RCC 7860 (cell line): Measurements from ENCODE around the gene CNGA3.
"Not testable (repeated sequence)": the region's sequence is repeated elsewhere in the genome, so short reads cannot be mapped to it uniquely, and the experiment has no call there.

Source experiments
- DNase-seq: peaks from one replicate; pipeline ENCODE4 v3.0.0-alpha.2; 2015; ENCODE audit warnings: low spot score
- FAIRE-seq: peaks from 2 replicates; lab custom pipeline; 2012; peaks lifted over from hg19 to GRCh38; lab: Jason Lieb, UNC

The CNGA3 gene

DNA sequence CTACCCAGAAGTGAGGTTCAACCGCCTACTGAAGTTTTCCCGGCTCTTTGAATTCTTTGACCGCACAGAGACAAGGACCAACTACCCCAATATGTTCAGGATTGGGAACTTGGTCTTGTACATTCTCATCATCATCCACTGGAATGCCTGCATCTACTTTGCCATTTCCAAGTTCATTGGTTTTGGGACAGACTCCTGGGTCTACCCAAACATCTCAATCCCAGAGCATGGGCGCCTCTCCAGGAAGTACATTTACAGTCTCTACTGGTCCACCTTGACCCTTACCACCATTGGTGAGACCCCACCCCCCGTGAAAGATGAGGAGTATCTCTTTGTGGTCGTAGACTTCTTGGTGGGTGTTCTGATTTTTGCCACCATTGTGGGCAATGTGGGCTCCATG is 49.7 kb downstream of the CNGA3 start:
- FAIRE-seq (no peak), DNase-seq (no peak)

DNA sequence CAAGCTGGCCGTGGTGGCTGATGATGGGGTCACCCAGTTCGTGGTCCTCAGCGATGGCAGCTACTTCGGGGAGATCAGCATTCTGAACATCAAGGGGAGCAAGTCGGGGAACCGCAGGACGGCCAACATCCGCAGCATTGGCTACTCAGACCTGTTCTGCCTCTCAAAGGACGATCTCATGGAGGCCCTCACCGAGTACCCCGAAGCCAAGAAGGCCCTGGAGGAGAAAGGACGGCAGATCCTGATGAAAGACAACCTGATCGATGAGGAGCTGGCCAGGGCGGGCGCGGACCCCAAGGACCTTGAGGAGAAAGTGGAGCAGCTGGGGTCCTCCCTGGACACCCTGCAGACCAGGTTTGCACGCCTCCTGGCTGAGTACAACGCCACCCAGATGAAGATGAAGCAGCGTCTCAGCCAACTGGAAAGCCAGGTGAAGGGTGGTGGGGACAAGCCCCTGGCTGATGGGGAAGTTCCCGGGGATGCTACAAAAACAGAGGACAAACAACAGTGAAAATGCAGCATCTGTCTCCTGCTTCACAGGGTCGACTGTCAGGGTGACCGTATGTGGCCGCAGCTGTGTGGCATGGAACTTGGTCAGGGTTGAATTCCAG is 50.6 kb downstream of the CNGA3 start:
- DNase-seq: no peak
- no peak for FAIRE-seq

DNA sequence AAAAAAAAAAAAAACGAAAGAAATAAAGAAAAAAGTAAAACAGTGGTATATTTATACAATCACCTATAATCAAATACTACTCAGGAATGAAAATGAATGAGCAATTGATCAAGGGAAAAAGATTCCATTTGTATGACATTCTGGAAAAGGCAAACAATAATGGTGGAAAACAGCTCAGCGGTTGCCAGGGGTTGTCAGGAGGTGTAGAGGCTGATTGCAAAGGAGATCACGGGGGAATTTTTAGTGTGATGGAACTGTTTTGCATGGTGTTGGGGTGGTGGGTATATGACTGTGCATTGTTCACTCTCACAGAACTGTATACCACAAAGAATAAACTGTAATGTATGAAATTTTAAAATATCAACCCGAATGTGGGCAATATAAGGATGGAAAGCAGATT is 52.9 kb downstream of the CNGA3 start:
- no peak for DNase-seq
- FAIRE-seq: no peak

GRCh38 chr2:98403878-98404277 is 57.6 kb downstream of the CNGA3 start:
- FAIRE-seq: no peak
- DNase-seq: no peak

- no peak for FAIRE-seq
- DNase-seq: no peak
Measured at GRCh38 chr2:98404556-98405250, 58.4 kb downstream of the CNGA3 start.

DNA sequence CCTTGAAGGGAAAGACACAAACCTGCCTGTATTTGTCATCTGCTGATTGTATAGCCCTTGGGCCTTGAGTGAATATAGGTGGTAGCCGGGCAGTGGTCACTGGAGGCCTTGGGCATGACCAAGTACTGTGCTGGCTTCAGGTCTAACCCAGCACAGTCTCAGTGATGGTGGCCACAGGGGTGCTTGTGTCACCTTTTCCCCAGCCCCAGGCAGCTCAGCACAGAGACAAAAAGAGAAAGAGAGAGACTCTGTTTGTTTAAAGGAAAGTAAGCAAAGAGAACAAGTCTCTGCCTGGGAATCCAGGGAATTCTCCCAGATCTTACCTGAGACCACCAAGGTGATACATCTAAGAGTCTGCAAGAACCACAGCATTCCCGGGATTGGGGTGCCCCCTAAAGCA is 59.0 kb downstream of the CNGA3 start:
- FAIRE-seq: no peak
- no peak for DNase-seq

- FAIRE-seq (no peak), DNase-seq (no peak)
Measured at GRCh38 chr2:98408155-98408554, 61.9 kb downstream of the CNGA3 start.

DNA sequence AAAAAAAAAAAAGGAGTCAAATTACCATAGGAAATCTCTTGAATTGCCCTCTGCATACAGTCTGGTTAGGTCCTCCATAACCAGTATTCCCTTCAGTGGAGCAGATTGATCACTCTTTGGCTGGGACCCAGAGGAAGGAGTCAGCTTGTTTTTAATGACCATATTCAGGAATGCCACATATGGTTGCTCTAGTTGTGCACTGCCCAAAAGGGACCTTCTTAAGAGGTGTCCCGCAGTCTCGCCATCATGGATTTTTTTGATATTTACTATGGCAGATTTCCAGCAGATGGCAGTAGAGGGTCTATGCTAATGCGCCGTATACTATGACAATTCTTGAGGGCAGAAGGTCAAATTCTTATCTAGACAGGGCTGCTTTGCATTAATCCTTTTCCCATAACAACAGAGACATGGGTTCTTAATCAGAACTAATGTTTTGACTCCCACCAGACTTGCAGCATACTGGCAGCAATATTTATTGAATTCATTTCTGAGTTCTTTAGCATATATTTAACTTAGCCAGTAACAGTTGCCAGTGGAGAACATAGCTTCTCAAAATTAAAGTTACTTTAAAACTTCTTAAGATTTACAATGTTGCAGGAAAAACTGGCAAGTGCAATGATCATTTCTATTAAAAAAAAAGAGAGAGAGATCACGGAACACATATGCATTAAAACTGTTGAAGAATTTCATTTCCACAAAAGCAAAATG is 66.6 kb downstream of the CNGA3 start:
- DNase-seq (peak; percentile 47), FAIRE-seq (no peak)

- not testable (repeated sequence) for FAIRE-seq
Measured at GRCh38 chr2:98414246-98414645, 68.0 kb downstream of the CNGA3 start.

DNA sequence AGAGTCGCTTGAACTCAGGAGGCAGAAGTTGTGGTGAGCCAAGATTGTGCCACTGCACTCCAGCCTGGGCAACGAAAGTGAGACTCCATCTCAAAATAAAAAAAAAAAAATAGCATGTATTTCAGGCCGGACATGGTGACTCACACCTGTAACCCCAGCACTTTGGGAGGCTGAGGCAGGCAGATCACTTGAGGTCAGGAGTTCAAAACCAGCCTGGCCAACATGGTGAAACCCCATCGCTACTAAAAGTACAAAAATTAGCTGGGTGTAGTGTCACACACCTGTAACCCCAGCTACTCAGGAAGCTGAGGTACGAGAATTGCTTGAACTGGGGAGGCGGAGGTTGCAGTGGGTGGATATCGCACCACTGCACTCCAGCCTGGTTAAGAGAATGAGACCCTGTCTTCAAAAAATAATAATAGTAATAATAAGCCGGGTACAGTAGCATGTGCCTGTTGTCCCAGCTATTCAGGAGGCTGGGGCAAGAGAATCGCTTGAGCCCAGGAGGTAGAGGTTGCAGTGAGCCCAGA is 69.5 kb downstream of the CNGA3 start:
- FAIRE-seq, DNase-seq: not testable (repeated sequence)

More at GRCh38 chr2:98414246-98414645, 68.0 kb downstream of the CNGA3 start:
- DNase-seq: not testable (repeated sequence)

GRCh38 chr2:98416383-98417159 is 70.3 kb downstream of the CNGA3 start:
- DNase-seq (no peak), FAIRE-seq (no peak)

DNA sequence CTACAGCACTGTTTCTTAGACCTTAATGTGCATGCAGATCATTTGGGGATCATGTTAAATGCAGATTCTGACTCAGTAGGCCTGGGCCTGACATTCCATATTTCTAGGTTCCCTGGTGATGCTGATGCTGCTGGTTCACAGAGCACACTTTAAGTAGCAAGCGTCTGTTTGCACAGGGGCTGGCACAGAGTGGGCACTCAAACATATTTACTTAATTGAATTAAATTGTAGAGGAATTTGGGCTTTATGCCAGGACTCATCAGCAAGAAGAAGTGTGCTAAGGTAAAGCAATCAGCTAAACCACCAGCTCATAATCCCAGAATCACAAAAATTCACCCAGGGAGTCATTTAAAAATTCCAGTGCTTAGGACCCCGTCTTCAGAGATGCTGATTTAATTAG is 73.3 kb downstream of the CNGA3 start:
- DNase-seq: no peak
- no peak for FAIRE-seq

DNA sequence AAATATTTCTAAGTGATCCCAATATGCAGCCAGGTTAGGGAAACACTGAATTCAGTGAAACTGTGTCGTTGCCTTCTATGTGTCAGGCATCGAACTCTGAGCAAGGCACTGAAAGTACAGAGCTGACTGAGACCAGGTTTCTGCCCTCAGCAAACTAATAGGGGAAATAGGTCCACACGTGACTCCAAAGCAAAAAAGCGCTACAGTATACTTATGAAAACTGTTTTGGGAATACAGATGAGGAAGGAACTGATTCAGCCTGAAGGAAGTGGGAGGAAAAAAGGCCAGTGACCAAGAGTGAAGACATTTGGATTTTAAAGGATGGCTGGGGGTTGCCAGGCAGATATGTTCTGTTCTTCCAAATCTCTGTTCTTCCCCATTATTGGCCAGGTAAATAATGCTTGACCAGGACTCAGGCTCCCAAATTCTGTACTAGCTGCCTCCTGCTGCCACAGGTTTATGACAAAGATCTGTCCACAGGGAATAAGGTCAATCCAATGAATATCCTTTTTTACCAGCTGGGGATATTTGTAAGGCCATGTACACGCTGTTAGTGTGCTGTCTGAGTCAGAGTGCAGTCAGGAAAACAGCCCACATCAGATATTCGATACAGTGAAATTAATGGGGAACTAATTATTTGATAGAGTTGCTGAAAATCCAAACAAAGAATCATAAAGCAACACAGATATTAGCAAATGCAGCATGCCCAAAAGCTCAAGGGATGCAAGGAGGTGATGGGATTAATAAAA is 73.9 kb downstream of the CNGA3 start:
- FAIRE-seq: no peak
- no peak for DNase-seq

DNA sequence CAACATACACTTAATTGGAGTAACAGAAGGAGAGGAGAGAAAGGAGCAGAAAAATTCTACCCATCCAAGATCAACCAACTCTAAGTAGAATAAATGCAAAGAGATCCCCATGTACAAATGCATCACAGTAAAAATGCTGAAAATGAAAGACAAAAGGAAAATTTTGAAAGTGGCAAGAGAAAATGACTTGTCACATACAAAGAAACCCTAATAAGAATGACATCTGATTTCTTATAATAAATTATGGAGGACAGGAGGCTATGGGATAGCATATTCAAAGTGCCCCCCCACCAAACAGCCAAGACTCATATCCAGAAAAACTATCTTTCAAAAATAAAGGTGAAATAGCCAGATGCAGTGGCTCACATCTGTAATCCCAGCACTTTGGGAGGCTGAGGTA is 76.2 kb downstream of the CNGA3 start:
- DNase-seq (no peak), FAIRE-seq (no peak)

GRCh38 chr2:98426771-98427170 is 80.5 kb downstream of the CNGA3 start:
- no peak for DNase-seq
- FAIRE-seq: no peak

- DNase-seq (no peak), FAIRE-seq (no peak)
Measured at GRCh38 chr2:98432145-98432544, 85.9 kb downstream of the CNGA3 start.

GRCh38 chr2:98433363-98433964 is 87.2 kb downstream of the CNGA3 start:
- FAIRE-seq (no peak), DNase-seq (no peak)

- FAIRE-seq: no peak
- no peak for DNase-seq
Measured at GRCh38 chr2:98434492-98434891, 88.2 kb downstream of the CNGA3 start.

DNA sequence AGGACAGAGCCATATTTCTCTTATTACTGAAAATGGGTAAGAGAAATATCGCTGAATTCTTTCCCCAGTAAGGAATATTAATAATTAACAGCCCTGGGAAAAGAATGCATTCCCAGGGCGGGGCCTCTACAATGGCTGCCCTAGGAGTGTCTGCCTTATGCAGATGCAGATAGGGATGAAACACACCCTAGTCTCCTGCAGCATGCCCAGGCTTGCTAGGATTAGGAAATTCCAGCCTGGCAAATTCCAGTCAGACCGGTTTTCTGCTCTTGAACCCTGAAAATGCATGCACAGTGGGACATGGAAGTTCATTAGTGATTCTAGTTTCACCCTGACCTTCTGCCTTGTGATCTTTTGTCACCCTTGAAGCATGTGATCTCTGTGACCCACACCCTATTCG is 89.4 kb downstream of the CNGA3 start:
- not testable (repeated sequence) for FAIRE-seq, DNase-seq

DNA sequence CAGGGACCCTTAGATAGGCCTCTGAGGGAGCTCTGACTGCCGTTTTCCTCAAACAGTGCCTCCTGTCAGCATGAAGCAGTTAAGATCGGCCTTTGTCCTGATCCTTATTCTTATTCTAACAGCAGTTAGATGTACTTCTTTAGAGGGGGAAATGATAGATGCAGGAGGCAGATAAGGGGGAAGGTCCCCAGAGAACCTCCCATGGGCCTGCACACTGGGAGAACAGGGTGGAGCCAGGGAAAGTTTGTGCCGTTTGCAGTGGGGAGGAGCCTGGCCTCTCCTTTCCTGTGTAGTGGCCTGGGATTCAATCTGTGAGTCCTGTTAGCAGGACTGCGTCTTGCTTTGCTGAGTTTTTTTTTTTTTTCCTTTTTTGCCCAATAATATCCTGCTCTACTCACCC is 90.5 kb downstream of the CNGA3 start:
- DNase-seq: no peak
- FAIRE-seq: no peak
